GM12891 (cell line): Measurements from ENCODE around the gene FAM168A.

Experiments used
- POLR2A ChIP-seq: IDR thresholded peaks from 2 replicates; pipeline ENCODE4 v1.6.1; 2011; ENCODE audit warnings: low read depth, low read length, control low read depth
- POLR2AphosphoS5 ChIP-seq: IDR thresholded peaks from 2 replicates; pipeline ENCODE4 v1.6.1; 2011; ENCODE audit warnings: low read depth, low read length, control low read depth
- SPI1 ChIP-seq: IDR thresholded peaks from 2 replicates; pipeline ENCODE4 v1.6.1; 2011; ENCODE audit warnings: low read depth, low read length, control low read depth

- no peak for TF ChIP-seq POLR2A
- no peak for TF ChIP-seq POLR2AphosphoS5
- TF ChIP-seq SPI1, result no peak
Measured at GRCh38 chr11:73551677-73552076, 46.2 kb downstream of the FAM168A start.
